Stimulated activated CD4-positive, alpha-beta T cell treated with anti-CD3 and anti-CD28 coated beads, Interleukin-12 subunit alpha, Interleukin-12 subunit beta, amount 100 ng/mL, for 4 hours (primary cell): ENCODE results near the gene POLR3G.
A peak's percentile ranks its signal among the peaks of the same experiment; 100 is the strongest.

Source experiments
- DNase-seq: peaks from one replicate; pipeline ENCODE4 v3.0.0-alpha.2; 2020

The POLR3G gene

GRCh38 chr5:90474235-90475107, at the start of gene POLR3G, which contains the start of gene MBLAC2:
Gene POLR3G (plus strand): TSS chr5:90474864. CDS start chr5:90485568, 10,704 bp downstream.
Gene MBLAC2 (minus strand): TSS chr5:90474771. CDS start chr5:90474292, 479 bp downstream.
- DNase-seq, result peak; percentile 94

- peak; percentile 31 for DNase-seq
Observed at GRCh38 chr5:90434116-90434714, 40.4 kb upstream of the POLR3G start.

GRCh38 chr5:90437663-90438062, 37.0 kb upstream of the POLR3G start:
- DNase-seq, result no peak

- no peak for DNase-seq
Observed at GRCh38 chr5:90438100-90438499, 36.6 kb upstream of the POLR3G start.

- DNase-seq, result no peak
Observed at GRCh38 chr5:90440644-90441043, 34.0 kb upstream of the POLR3G start.

GRCh38 chr5:90446961-90447360, 27.7 kb upstream of the POLR3G start:
- no peak for DNase-seq

GRCh38 chr5:90461288-90461687, 13.4 kb upstream of the POLR3G start:
- no peak for DNase-seq

- no peak for DNase-seq
Observed at GRCh38 chr5:90472783-90473395, 1.8 kb upstream of the POLR3G start.

GRCh38 chr5:90473396-90474234, 1.0 kb upstream of the POLR3G start:
- DNase-seq, result peak; percentile 24

GRCh38 chr5:90475436-90475980, 844 bp downstream of the POLR3G start:
- no peak for DNase-seq

- DNase-seq, result no peak
Observed at GRCh38 chr5:90476391-90476790, 1.7 kb downstream of the POLR3G start.

- no peak for DNase-seq
Observed at GRCh38 chr5:90477073-90477472, 2.4 kb downstream of the POLR3G start.

- no peak for DNase-seq
Observed at GRCh38 chr5:90477621-90478215, 3.1 kb downstream of the POLR3G start.

- DNase-seq, result no peak
Observed at GRCh38 chr5:90479611-90480385, 5.1 kb downstream of the POLR3G start.

GRCh38 chr5:90480699-90481098, 6.0 kb downstream of the POLR3G start:
- no peak for DNase-seq

GRCh38 chr5:90483206-90483605, 8.5 kb downstream of the POLR3G start:
- no peak for DNase-seq

- no peak for DNase-seq
Observed at GRCh38 chr5:90484540-90484939, 9.9 kb downstream of the POLR3G start.

- no peak for DNase-seq
Observed at GRCh38 chr5:90488791-90489190, 14.1 kb downstream of the POLR3G start.

GRCh38 chr5:90494043-90494442, 19.4 kb downstream of the POLR3G start:
- DNase-seq, result no peak

GRCh38 chr5:90495146-90495545, 20.5 kb downstream of the POLR3G start:
- DNase-seq, result no peak

- DNase-seq, result no peak
Observed at GRCh38 chr5:90503596-90503995, 28.9 kb downstream of the POLR3G start.
